Ecto neural progenitor cell (in vitro differentiated cells): Measurements from ENCODE around the gene SUN3.
A peak's percentile ranks its signal among the peaks of the same experiment; 100 is the strongest.

Experiments
- DNase-seq: peaks from one replicate; pipeline ENCODE4 v3.0.0-alpha.2; 2018; ENCODE audit warnings: low spot score

The SUN3 gene

DNA sequence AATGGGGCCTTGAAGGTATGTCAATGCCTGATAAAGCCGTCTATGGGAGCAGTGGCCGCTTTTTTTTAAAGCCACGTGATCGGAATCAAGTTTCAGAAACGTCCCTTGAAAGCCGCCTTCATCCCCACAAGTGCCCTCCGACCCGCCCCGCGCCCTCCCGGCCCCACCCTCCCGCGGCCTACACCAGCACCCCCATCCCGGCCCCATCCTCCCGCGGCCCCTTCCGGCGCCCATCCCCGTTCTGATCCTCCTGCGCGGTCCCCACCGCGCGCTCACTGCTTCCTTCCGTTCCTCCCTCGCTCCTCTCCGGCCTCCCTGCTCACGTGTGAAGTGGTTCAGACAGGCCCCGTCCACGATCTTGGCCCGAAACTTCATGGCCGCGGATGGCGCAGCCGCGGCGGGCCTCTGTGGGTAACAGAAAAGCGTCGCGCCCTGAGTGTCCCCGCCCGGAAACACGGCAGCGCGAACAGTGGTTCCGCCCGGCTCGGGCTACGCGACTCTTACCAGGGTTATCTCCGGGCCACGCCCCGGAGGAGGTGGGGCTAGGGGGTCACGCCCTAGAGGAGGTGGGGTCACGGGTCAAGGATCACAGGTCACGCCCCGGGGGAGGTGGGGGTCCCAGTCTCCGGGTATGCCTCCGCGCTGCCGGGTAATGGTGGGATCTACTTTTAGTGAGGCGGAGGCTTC is 49.6 kb downstream of the SUN3 start, which contains the start of gene HUS1:
HUS1 (minus strand) TSS at position 471 of the 687 bp plus-strand sequence; CDS start at position 375, 96 bp downstream.
- DNase-seq: peak; percentile 94

DNA sequence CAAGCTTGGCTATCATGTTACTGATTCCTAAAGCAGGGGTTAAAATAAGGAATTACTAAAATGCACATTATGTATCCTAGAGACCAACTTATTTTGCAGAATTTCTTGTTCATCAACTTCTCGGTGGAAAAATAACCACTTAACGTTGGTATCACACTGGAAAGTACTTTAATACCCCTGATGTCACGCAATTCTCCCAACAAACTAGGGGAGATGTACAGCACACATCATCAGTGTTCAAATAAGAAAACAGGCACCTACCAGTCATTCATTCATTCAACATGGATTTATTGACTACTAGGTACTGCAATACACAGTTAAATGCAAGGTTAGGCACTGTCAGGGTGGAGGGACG is 50.1 kb downstream of the SUN3 start:
- DNase-seq: no peak

DNA sequence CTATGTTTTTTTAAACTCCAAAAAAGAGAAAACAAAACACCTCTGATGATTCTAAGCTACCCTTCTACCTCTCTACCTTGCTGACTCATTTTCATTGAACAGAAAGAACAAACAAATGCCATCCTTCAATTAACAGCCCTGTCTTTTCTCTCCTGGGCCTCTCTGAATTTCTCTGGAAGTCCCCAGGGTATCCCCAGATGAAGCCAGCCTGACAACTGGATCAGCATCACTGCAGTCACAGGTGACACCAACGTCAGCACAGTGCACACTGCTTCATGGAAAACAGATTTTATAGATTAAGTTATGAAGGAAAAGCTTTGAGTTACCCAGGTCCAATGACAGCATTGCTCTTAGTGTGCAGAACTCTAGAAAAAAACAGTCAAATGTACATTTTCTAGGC is 55.2 kb downstream of the SUN3 start:
- DNase-seq: no peak

DNA sequence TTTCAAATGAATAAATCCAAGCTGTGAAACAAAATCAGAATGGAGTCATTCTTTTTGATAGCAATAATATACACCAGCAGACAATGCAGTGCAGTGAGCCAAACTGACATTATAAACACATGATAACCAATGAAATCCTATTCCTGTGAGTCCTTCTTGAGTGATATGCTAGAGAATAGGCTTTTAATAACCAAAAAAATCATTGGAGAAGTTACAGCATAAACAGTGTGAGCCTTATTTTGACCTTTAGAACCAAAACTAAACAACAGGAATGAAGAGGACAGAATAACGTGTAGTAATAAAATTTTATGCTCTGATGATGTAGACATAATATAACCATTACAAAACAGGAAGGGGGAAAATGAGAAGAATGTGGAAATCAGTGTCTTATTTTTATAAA is 58.1 kb downstream of the SUN3 start:
- no peak for DNase-seq

DNA sequence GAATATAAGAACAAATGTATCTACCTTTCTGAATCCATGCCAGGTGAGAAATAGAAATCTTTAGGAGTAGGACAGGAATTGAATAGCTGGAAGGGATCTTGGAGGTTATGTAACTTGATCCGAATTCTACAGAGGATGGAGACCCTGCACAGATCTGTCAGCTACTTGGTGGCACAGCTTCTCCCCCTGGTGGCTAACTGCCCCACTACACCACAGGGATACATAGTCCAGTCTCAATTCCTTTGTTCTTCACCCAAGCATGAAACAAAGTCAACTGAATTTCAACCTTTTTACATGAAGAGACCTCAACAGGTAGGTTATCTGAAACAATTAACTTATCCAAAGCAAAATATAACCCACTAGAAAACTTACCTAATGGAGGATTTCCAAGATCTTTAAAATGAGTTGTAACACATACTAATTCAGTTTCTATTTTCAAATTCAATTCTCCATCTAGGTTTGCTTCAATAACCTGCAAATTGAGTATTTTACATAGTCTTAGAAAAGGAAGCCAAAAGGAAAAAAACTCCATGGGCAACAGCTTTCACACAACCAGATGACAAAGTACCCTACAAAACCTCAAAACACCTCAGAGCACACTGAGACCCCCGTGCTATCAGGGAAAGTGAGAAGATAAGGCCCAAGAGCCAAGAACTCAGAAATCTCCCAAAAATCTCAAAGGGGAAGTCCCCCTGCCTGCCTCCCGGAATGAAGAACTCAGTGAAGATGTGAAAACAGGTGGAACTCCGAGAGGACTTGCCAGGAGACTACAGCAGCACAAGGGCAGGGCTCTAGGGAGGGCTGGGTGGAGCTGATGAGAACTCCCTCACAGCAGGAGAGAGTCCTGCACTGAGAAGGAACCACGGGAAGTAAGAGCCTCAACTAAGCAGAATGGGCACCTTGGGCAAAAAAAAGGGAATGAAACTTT is 59.8 kb downstream of the SUN3 start:
- peak; percentile 78 for DNase-seq

DNA sequence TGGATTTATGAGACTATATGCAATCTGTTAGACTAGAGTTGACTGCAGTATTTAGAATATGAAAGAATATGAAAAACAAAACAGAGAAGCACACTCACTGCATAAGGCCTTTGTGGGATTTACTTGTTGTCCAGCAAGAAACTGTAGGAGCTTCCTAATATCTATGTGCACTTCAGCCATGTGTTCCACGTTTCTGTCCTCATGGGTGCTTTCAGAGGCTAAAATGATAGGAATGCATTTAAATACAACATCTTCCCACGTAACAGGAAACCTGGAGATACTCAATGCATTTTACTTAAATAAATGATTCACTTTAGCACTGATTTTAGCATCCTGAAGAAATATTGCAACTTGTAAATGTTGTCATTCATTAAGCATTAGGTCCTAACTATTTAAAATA is 61.2 kb downstream of the SUN3 start:
- no peak for DNase-seq

DNA sequence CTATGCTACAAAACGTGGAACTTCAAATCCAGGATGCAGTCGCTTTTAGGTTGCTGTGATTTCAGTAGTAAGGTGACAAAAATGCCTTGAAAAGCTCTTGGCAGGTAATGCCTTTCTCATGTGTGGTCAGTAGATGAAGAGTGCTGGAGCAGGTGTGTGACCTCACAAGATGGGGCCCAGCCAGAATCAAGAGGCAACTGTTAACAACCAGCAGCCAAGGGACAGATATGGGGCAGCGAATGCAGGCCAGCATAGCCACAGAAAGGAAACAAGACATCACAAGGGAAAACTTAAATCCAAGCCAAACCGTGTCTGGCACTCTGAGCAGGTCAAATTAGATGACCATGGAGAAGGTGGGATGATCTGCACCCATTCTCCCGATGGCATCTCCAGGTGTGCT is 61.8 kb downstream of the SUN3 start:
- no peak for DNase-seq

DNA sequence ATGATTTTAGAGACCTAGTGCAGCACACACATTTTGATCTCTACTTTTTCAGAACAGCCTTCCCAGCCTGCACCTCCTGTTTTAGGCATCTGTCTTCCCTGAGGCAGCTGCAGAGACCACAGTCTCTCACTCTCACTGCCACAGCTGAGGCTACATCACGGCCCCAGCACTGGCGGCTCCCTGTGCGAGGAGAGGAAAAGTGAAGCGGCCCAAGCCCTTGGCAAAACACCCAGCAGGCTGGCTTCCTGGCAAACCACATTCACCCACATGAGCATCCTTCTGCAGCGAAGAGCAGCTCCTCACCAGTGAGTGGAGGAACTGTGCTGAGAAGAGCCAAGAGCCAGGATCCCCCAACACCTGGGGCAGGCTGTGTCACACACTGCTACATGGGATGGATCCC is 63.5 kb downstream of the SUN3 start:
- DNase-seq: no peak

DNA sequence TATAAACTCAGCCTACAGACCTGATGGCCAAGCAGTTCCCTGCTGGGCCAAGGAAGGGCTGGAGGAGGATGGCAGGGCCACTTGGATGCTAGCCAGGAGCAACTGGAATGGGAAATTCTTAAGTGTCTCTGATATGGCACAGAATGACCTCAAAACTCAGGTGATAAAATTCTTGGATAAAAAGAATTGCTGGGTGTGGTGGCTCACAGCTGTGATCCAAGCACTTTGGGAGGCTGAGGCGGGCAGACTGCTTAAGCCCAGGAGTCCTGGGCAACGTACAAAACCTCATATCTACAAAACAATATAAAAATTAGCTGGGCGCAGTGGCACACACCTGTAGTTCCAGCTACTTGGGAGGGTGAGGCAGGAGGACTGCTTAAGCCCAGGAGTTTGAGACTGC is 66.6 kb downstream of the SUN3 start:
- DNase-seq: no peak

DNA sequence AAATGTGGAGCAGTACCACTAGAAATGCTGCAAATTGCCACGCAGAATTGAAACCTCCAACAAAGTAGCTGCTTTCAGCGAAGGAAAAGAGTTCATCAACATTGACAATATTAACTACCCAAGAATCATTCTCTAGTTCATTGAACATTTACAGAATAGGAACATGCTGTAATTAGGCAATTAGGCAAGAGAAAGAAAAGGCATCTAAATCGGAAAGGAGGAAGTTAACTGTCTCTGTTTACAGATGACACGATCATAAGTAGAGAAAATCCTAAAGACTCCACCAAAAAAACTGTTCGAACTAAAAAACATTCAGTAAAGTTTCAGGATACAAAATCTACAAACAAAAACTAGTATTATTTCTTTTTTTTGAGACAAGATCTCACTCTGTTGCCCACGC is 71.8 kb downstream of the SUN3 start:
- DNase-seq: no peak

DNA sequence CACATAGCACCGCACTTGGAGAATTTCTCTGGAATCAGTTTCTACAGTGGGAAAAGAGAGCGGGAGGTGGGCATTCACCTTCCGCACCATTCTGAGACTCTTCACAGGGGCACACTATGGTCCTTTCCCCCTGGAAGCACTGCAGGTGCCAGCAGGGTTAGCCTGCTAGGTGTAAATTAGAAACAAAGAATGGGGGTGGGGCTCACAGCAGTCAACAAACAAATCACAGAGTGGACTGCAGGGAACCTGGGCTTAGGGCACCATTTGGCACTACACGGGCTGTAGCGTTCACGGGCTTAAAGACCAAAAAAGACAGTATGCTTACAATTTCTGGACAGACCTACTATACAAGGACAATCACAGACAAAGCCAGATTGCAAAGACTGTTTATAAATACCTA is 72.7 kb downstream of the SUN3 start:
- DNase-seq: no peak

DNA sequence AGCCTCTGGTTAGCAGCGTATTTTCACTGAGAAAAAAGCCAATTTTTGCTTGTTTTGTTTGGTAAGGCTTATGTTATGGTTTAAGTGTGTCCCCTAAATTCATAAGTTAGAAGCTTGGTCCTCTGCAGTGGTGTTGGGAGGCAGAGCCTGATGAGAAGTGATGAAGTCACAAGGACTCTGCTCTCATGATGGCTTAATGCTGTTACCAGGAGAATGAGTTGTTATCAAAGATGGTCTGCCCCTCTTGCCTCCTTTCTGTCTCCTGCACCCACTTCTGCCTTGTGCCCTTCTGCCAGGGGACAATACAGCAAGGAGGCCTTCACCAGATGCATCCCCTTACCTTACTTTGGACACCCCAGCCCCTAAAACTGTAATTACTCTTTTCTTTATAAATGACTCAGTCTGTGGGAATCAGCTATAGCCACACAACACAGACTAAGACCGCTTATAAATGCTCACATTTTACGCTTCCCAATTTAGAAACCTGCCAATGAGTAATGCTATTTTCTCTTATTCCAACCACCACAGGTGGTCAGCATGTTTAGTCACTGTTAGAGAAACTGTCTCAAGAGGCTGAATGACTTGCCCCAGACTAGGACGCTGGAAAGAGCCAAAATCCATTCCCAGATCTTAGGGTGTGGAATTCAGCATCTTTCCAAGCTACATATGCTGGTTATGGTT is 74.5 kb downstream of the SUN3 start:
- no peak for DNase-seq

DNA sequence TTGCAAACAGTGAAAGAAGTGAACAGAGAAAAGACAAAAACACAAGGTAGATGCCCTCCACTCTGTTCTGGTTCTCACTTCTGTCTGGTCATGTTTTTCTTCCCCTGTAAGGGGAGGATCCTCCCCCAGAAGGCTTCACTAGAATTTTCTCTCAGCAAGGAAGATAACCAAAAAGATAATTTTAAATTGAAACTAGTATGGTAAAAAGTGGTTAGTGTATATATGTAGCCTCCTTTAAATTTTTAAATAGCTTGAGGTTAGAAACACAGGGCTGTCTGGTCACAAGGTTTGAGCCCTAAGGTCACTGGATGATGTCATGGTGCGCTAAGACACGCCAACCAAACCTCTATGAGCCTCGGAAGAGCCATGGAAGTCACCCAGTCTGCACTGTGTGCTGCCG is 75.1 kb downstream of the SUN3 start:
- no peak for DNase-seq

DNA sequence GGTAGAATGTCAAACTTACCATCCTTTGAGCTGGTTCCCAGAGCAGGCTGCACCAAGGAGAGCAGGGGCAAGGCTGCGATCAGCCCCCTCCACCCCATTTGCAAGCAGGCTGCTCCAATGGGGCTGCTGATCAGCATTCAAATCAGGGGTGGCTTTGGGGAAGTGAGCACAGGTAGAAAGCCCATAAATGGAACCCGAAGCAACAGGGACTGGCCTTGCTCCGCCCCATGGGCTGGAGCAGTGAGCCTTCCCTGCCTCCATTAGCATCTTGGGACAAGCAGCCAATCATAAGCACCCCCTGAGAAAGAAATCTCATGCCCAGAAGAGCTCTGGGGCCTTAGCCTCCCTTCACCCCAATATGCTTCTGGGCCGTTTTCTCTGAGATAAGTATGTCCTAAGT is 76.7 kb downstream of the SUN3 start:
- DNase-seq: no peak

DNA sequence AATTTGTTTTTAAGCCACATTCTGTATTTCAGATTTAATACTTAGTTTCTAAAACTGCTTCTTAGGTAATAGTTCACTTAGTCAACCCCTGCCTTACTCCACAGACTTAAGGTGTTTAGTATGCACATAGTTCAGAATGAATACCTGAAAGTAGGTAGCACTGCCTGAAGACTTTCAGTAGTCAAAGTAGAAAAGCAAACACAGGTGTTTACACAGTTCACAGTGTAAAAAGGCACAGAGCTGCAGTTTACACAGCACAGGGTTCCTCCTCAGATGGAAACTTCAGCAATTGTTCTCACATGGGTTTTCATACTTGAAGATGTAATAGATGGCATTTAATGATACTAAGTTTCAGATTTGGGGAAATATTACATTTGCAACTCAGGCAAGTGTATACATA is 77.5 kb downstream of the SUN3 start:
- DNase-seq: no peak

DNA sequence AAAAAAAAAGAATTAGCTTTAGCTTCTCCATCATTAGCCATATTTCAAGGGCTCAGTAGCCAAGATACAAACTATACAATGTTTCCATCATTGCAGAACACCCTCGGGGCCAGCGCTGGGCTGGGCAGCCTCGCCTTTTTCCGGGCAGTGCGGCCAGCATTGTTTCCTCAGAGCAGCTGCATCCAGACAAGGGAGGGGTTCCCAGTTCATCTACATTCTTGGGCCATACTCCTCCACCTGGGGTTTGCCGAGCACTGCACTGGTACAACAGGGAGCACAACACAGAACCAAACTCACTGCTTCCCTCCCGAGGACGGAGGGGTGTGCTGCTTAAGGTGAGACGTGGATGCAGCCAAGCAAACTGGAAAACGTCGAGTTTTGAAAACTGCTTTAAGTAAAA is 78.2 kb downstream of the SUN3 start:
- DNase-seq: no peak

DNA sequence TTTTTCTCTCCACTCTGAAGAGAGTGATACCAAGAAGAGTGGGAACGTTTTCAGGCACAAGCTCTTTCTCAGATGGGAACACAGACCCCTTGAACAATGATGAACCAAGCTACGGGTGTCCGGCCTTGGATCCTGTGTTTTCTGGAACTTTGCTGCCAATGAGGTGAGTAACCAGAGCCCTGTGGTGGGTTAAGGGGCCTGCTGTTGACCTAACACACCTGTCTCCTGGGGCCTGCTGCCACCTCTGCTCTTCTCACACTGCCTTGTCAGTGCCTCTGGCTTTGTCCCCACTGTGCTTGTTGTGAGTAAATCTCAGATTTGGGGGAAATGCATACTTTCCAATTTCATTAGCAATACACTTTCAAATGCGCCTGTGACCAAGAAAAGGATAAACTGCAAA is 79.2 kb downstream of the SUN3 start:
- no peak for DNase-seq

DNA sequence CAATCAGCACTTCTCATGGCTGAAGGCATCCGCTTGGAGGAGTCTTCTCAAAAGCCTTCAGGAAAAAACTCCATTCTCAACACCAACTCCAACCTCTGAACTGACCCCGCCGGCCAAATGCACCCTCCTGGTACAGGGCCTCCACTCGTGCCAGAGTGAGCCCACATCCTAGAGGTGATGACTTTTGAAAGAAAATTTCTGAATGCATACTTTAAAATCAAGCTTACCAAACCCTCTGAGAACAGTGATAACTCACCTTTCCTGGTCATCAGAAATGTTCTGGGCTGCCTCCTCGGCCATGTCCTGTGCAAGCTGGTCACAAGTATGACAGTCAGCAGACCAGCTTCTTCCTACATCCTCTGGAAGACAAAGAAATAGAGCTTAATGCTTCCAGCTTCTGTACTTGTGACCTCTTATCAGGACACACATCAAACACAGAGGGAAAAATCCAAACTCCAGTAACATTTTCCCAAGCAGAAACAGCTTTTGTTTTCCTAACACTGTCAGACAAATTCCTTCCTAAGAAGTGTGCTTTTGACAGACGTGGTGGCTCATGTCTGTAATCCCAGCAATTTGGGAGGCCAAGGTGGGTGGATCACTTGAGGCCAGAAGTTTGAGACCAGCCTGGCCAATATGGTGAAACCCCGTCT is 80.6 kb downstream of the SUN3 start, which contains the start of gene PKD1L1:
PKD1L1 (minus strand) TSS at position 326 of the 650 bp plus-strand sequence; CDS start at position 300, 26 bp downstream.
- DNase-seq: no peak

DNA sequence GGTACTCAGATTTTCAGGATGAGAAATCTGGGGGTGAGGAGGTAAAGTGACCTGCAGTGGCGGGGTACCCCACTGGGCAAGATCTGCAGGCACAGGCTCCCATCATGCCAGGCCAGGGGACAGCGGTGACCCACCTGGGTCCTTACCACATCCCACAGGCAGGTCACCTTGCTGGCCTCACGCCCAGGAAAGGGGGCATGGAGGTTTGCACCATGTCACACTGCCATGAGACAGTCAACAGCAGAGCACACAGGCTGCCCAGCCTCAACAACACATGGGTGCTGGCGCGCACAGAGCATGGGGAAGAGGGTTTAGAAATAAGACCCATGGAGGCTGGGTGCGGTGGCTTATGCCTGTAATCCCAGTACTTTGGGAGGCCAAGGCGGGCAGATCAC is 81.6 kb downstream of the SUN3 start:
- no peak for DNase-seq

DNA sequence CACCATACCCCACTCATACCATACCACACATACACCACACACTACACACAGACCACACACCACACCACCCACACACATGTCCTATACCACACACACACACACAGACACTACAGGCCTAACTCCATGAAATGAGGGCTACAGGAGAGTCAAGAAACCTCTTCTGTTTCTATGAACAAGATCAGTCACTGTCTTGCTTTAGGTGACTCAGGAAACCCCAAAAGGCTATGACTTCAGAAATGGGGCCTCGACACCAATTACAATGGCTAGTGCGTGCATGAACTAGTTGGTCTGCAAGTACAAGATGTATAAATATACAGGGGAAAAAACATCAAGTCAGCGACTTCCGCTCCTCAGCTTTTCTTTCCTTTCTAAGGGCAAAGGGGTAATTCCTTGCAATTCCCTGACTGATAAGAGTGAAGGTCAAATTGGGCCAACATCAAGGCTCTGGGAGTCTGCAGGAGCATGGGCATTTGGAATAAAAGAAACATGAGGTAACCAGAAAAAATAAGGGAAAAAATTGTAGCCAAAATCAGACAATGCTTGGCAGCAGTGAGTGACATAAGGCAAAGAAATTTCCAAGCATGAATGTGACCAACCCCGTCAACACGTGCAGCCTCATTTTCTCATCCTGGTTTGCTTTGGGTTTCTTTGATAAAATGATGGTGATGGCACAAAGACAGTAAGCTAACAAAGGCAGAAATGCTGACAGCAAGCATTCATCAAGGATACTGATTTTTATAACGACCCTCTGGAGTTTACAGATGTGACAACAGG is 82.1 kb downstream of the SUN3 start:
- DNase-seq: no peak

DNA sequence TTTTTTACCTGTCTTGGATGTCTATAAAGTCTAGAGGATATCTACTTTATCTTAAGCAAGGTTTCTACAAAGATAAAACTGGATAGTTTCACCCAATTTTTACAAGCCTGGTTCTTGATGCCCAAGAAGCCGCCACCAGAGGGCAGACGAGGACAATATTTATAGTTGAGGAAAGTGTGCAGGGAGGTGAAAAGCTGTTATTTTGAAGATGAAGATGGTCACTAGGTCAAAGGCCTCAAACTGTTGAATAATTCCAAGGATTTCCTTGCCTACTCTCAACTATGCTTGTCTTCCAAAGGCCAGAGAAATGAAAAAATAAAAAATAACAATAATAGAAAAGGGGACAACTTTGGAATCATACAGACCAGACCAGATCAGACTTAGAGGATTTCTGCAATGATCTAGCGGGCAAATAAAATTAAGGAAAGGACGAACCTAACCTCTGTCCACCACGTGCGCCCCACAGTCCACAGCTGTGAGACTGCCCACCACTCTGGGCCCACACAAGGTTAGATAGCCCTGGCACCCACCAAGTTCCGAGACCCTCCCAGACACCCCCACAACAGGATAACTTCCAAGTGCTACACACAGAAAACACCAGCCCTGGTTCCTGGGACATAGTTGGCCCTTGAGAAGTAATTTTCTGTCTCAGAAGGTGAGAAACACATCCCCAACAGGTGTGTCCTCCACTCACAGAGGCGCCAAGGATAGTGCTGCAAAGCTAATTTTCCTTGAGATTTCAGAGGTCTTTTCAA is 83.5 kb downstream of the SUN3 start:
- DNase-seq: peak; percentile 68
